Measurements from ENCODE around the gene XAGE1B. TPM values are rescaled to one million over a fixed set of nuclear protein-coding genes. Genes with fewer than 3 reads are reported as not detected.
"Not testable (repeated sequence)": the region's sequence is repeated elsewhere in the genome, so short reads cannot be mapped to it uniquely, and the experiment has no call there.

Gene XAGE1B
- total RNA-seq, 2 donors from 2014 or later, result 1.1 TPM; not detected in 1

DNA sequence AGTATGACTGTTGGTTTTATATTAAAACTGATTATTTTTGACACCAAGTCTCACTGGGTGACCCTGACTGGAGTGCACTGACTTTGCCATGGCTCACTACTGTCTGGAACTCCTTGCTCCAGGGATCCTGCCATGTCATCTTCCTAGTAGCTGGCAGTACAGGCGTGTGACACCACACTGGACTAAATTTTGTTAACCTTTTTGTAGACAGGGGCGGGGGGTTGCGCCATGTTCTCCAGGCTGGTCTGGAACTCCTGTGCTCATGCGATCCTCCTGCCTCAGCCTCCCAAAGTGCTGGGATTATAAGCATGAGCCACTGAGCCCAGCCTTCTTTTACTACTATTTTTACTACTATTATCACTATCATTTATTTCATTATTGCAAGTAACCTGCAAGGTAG lies 12.3 kb downstream of the XAGE1B start:
- Histone ChIP-seq H3K36me3 (no peaks in the 10 kb centered on the region), H3K4me3 (no peak overlapping the region), H3K9me3 (no peaks in the 10 kb centered on the region), H3K27ac (no peak overlapping the region), H3K4me1 (no peaks in the 10 kb centered on the region), H3K27me3 (no peaks in the 10 kb centered on the region)
- no peak for DNase-seq (ENCODE audit: low spot score)
- TF ChIP-seq, protein P1, sequence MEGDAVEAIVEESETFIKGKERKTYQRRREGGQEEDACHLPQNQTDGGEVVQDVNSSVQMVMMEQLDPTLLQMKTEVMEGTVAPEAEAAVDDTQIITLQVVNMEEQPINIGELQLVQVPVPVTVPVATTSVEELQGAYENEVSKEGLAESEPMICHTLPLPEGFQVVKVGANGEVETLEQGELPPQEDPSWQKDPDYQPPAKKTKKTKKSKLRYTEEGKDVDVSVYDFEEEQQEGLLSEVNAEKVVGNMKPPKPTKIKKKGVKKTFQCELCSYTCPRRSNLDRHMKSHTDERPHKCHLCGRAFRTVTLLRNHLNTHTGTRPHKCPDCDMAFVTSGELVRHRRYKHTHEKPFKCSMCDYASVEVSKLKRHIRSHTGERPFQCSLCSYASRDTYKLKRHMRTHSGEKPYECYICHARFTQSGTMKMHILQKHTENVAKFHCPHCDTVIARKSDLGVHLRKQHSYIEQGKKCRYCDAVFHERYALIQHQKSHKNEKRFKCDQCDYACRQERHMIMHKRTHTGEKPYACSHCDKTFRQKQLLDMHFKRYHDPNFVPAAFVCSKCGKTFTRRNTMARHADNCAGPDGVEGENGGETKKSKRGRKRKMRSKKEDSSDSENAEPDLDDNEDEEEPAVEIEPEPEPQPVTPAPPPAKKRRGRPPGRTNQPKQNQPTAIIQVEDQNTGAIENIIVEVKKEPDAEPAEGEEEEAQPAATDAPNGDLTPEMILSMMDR (IDR thresholded peaks at IDR 0.05), result no peak

DNA sequence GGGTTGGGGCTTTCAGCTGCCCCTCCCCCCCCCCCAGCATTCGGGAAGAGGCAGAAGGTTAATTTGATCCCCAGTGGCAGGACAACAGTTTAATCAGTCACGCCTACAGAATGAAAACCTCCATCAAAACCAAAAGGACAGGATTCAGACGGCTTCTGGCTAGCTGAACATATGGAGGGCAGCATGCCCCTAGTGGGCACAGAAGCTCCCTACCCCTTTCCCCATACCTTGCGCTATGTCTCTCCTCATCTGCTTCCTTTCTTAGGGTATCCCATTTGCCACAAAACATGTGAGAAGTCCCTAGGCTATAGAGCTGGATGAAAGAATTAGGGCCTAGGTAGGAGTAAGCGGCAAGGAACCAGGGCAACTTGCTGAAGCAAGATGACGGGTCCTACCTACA lies 15.5 kb downstream of the XAGE1B start:
- not testable (repeated sequence) for H3K4me3 ChIP-seq; H3K27me3 ChIP-seq; DNase-seq (ENCODE audit: low spot score); H3K9me3 ChIP-seq; H3K36me3 ChIP-seq; H3K4me1 ChIP-seq; H3K27ac ChIP-seq

DNA sequence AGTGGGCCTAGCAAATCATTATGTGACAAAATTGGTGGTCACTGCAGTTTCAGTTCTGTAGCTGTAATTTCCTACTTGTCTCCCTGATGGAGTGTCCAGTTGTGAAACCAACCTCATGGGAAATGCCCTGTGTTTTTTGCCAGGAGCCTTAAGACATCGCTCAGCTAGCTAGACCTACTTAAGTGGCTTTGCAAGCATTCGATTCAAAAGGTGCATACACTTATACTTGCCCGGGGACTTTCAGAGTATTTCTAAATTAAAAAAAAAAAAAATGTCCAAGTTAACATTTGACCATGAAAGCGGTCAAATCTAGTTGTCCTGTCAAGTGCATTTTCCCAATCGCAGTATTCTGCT lies 20.5 kb downstream of the XAGE1B start:
- not testable (repeated sequence) for H3K27me3 ChIP-seq; H3K36me3 ChIP-seq; H3K4me1 ChIP-seq; H3K9me3 ChIP-seq; DNase-seq (ENCODE audit: low spot score); H3K4me3 ChIP-seq; H3K27ac ChIP-seq

DNA sequence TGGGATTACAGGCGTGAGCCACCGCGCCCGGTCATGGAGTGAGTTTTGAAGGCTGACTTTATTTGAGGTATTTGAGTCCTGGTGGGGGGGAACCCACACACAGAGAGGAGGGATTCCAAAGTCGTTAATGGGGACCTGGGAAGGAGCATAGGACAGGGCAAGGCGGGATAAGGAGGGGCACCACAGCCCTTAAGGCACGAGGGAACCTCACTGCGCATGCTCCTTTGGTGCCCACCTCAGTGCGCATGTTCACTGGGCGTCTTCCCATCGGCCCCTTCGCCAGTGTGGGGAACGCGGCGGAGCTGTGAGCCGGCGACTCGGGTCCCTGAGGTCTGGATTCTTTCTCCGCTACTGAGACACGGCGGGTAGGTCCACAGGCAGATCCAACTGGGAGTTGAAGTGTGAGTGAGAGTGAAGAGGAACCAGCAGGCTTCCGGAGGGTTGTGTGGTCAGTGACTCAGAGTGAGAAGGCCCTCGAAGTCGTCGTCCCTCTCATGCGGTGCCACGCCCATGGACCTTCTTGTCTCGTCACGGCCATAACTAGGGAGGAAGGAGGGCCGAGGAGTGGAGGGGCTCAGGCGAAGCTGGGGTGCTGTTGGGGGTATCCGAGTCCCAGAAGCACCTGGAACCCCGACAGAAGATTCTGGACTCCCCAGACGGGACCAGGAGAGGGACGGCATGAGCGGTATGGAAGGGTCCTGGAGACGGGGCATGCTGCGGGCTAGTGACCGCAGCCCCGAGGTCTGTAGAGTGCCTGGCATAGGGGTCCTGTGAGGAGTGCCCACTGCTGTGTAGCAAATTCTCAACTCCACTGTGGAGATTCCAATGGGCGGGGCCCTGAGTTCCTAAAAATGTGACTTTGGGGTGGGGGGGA lies 21.1 kb downstream of the XAGE1B start, which contains the start of gene XAGE1A:
Gene XAGE1A, plus strand, starts transcription at position 264 of the 874 bp plus-strand sequence. CDS start 1,554 bp downstream, outside the sequence.
- H3K4me3 ChIP-seq; H3K27me3 ChIP-seq; H3K4me1 ChIP-seq; H3K27ac ChIP-seq; H3K36me3 ChIP-seq; DNase-seq (ENCODE audit: low spot score); H3K9me3 ChIP-seq: not testable (repeated sequence)

DNA sequence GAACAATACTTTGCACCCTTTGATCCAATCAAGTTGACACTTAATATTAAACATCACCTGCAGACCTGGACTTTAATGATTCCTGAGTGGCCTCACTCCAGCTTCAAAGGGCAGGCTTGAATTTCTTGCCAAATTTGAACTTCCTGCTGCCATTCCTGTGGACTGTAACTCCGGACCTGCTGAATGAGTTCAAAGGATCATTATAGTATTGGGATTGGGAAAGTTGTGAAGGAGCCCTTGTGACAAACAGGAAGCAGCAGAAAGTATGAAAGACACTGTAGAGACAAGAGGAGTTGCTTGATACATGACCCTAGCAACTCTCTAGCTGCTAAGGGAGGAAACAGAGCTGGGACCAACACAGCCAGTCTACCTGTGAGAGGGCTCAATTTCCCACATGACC lies 45.6 kb downstream of the XAGE1B start:
- H3K4me1 ChIP-seq; H3K27me3 ChIP-seq; H3K4me3 ChIP-seq; DNase-seq (ENCODE audit: low spot score); H3K36me3 ChIP-seq; H3K9me3 ChIP-seq; H3K27ac ChIP-seq: not testable (repeated sequence)

Other genes starting within 250 kb of the XAGE1B start
- not detected for gene XAGE2, start 148.0 kb downstream of the XAGE1B start, total RNA-seq
- not detected for gene XAGE1A, start 21.3 kb downstream of the XAGE1B start, total RNA-seq
- gene SSX7, start 137.8 kb upstream of the XAGE1B start, total RNA-seq, result not detected
- gene SSX2, start 190.1 kb upstream of the XAGE1B start, total RNA-seq, result not detected
- not detected for gene SSX2B, start 234.2 kb upstream of the XAGE1B start, total RNA-seq